ENCODE data around the gene HOXA4. TPM values are rescaled to one million over a fixed set of nuclear protein-coding genes. Genes with fewer than 3 reads are reported as not detected.

HOXA4 gene
- total RNA-seq, 2 donors from 2014 or later: 0.97 to 1.0 TPM

GRCh38 chr7:27091941-27092818 is 38.4 kb downstream of the HOXA4 start:
- ATAC-seq (no peak), DNase-seq (no peak)
- intact Hi-C loops (cut with DNase I): no loop called here

GRCh38 chr7:27091105-27091504 is 39.5 kb downstream of the HOXA4 start:
- ATAC-seq (no peak), DNase-seq (no peak)
- intact Hi-C loops (cut with DNase I): no loop called here

- DNase-seq: no peak
- ATAC-seq: no peak
- intact Hi-C loops (cut with DNase I): no loop called here
Measured at GRCh38 chr7:27088002-27088922, 42.3 kb downstream of the HOXA4 start.

GRCh38 chr7:27083646-27084045 is 46.9 kb downstream of the HOXA4 start:
- intact Hi-C loops (cut with DNase I): no loop called here
- DNase-seq (no peak), ATAC-seq (no peak)

GRCh38 chr7:27082171-27082570 is 48.4 kb downstream of the HOXA4 start:
- intact Hi-C loops (cut with DNase I): no loop called here
- no peak for ATAC-seq
- no peak for DNase-seq

- DNase-seq (no peak), ATAC-seq (no peak)
- intact Hi-C loops (cut with DNase I): no loop called here
Measured at GRCh38 chr7:27080844-27081436, 49.6 kb downstream of the HOXA4 start.

GRCh38 chr7:27079234-27079975 is 51.2 kb downstream of the HOXA4 start:
- intact Hi-C loops (cut with DNase I): no loop called here
- ATAC-seq: no peak
- DNase-seq: no peak

GRCh38 chr7:27078616-27079233 is 51.8 kb downstream of the HOXA4 start:
- DNase-seq (no peak), ATAC-seq (no peak)
- intact Hi-C loops (cut with DNase I): no loop called here

Small RNAs within 50 kb of the gene (microRNA-seq; reads per million reads assigned to microRNA genes)
- 9.9 to 16.3 reads per million in 2 donors for gene MIR196B

Other genes with a start within 250 kb of the HOXA4 start
- under 1 TPM; 0.12 to 0.26 TPM for gene HOXA1, start 34.8 kb downstream of the HOXA4 start, total RNA-seq
- gene HOXA2, start 28.1 kb downstream of the HOXA4 start, total RNA-seq: under 1 TPM; 0.13 to 0.38 TPM
- gene HOXA5, start 12.9 kb upstream of the HOXA4 start, total RNA-seq: under 1 TPM in 1 of 2 donors, not detected in 1; 0.27 TPM
- not detected for gene HOXA6, start 17.0 kb upstream of the HOXA4 start, total RNA-seq
- under 1 TPM; 0.68 to 0.74 TPM for gene HOXA3, start 21.8 kb upstream of the HOXA4 start, total RNA-seq
- gene HOXA7, start 25.9 kb upstream of the HOXA4 start, total RNA-seq: under 1 TPM; 0.12 to 0.39 TPM
- gene HOXA9, start 34.8 kb upstream of the HOXA4 start, total RNA-seq: not detected
- gene HOXA10, start 43.6 kb upstream of the HOXA4 start, total RNA-seq: under 1 TPM; 0.10 to 0.21 TPM
- not detected for gene HOXA11, start 54.5 kb upstream of the HOXA4 start, total RNA-seq
- gene HOXA13, start 69.3 kb upstream of the HOXA4 start, total RNA-seq: not detected
- gene EVX1, start 112.0 kb upstream of the HOXA4 start, total RNA-seq: not detected

Measured in left cardiac atrium (tissue), 4 donors.